HEK293 (cell line): ENCODE results near the gene PCBP3.

Experiments used
- CTCF ChIA-PET: fragments of 350-600 bp; formaldehyde crosslinking; extraction: SDS; loops from one replicate; lab custom pipeline; 2021; ENCODE audit warnings: antibody characterized with exemption; lab: Yijun Ruan, JAX
- POLR2A ChIA-PET: fragments of 300-600 bp; formaldehyde crosslinking; extraction: SDS; loops from one replicate; lab custom pipeline; 2020; ENCODE audit warnings: antibody characterized with exemption, inconsistent platforms; lab: Yijun Ruan, JAX
- H3K27ac ChIP-seq: fragments of 200-500 bp; sonication (Bioruptor generic); 2 replicates; pipeline ENCODE4 v1.5.1; 2014; ENCODE audit warnings: low read depth, low read length, control low read depth, inconsistent platforms; ENCODE audit errors: extremely low read depth
- H3K36me3 ChIP-seq, 2 experiments: fragments of 200-500 bp in 1 of 2; sonication (Bioruptor generic) in 1 of 2; 1 replicate in 1 of 2; 2 replicates in 1 of 2; pipeline ENCODE4 v1.5.1; 2014 to 2017; ENCODE audit warnings: inconsistent platforms in 2 of 2, low read length in 2 of 2; ENCODE audit not compliant: control insufficient read depth in 2 of 2, insufficient read depth in 1 of 2
- H3K4me1 ChIP-seq: fragments of 200-500 bp; sonication (Bioruptor generic); 2 replicates; pipeline ENCODE4 v1.5.1; 2014; ENCODE audit warnings: mild to moderate bottlenecking, low read length, inconsistent platforms; ENCODE audit not compliant: control insufficient read depth, insufficient read depth
- H3K4me3 ChIP-seq: 2 replicates; pipeline ENCODE4 v1.5.1; 2011; ENCODE audit warnings: low read depth, mild to moderate bottlenecking, control low read depth, low read length, moderate library complexity
- H3K9me3 ChIP-seq: fragments of 200-500 bp; sonication (Bioruptor generic); 2 replicates; pipeline ENCODE4 v1.5.1; 2014; ENCODE audit warnings: low read depth, low read length, inconsistent platforms; ENCODE audit not compliant: control insufficient read depth, insufficient read depth
- BCL11A ChIP-seq: fragments of 450-650 bp; formaldehyde crosslinking; IDR thresholded peaks from 2 replicates; pipeline ENCODE4 v1.5.1; 2016; ENCODE audit warnings: low read depth, missing biosample characterization, missing genetic modification characterization
- GLIS1 ChIP-seq: fragments of 450-650 bp; formaldehyde crosslinking; IDR thresholded peaks from 2 replicates; pipeline ENCODE4 v1.5.1; 2016; ENCODE audit warnings: missing biosample characterization, missing genetic modification characterization
- GLIS2 ChIP-seq: fragments of 450-650 bp; formaldehyde crosslinking; IDR thresholded peaks from 2 replicates; pipeline ENCODE4 v1.5.1; 2016; ENCODE audit warnings: missing biosample characterization, missing genetic modification characterization
- ZBTB1 ChIP-seq: fragments of 450-650 bp; formaldehyde crosslinking; IDR thresholded peaks from 2 replicates; pipeline ENCODE4 v1.5.1; 2016; ENCODE audit warnings: missing biosample characterization, missing genetic modification characterization
- ZBTB10 ChIP-seq: fragments of 450-650 bp; formaldehyde crosslinking; IDR thresholded peaks from 2 replicates; pipeline ENCODE4 v1.5.1; 2016; ENCODE audit warnings: missing biosample characterization, missing genetic modification characterization
- ZBTB49 ChIP-seq: fragments of 450-650 bp; formaldehyde crosslinking; IDR thresholded peaks from 2 replicates; pipeline ENCODE4 v1.5.1; 2016; ENCODE audit warnings: missing biosample characterization, missing genetic modification characterization, low read depth
- ZBTB7A ChIP-seq: fragments of 450-650 bp; formaldehyde crosslinking; IDR thresholded peaks from 2 replicates; pipeline ENCODE4 v1.5.1; 2016; ENCODE audit warnings: low read depth, missing biosample characterization, missing genetic modification characterization
- ZBTB8A ChIP-seq: fragments of 450-650 bp; formaldehyde crosslinking; IDR thresholded peaks from 2 replicates; pipeline ENCODE4 v1.5.1; 2016; ENCODE audit warnings: missing biosample characterization, missing genetic modification characterization
- ZNF10 ChIP-seq: fragments of 450-650 bp; formaldehyde crosslinking; IDR thresholded peaks from 2 replicates; pipeline ENCODE4 v1.5.1; 2017; ENCODE audit warnings: missing biosample characterization, missing genetic modification characterization
- ZNF132 ChIP-seq: fragments of 450-650 bp; formaldehyde crosslinking; IDR thresholded peaks from 2 replicates; pipeline ENCODE4 v1.5.1; 2017; ENCODE audit warnings: missing biosample characterization, missing genetic modification characterization, borderline replicate concordance
- ZNF169 ChIP-seq: fragments of 450-650 bp; formaldehyde crosslinking; IDR thresholded peaks from 2 replicates; pipeline ENCODE4 v1.5.1; 2016; ENCODE audit warnings: missing biosample characterization, missing genetic modification characterization
- ZNF274 ChIP-seq, 2 experiments: fragments of 200-500 bp in 1 of 2; fragments of 450-650 bp in 1 of 2; sonication (Bioruptor generic) in 1 of 2; formaldehyde crosslinking in 1 of 2; IDR thresholded peaks; 2 replicates each; pipeline versions ENCODE4 v1.5.1 to v1.6.1; 2014 to 2016; ENCODE audit warnings: borderline replicate concordance in 1 of 2, inconsistent platforms in 1 of 2, low read length in 1 of 2, missing biosample characterization in 1 of 2, missing genetic modification characterization in 1 of 2
- ZNF324 ChIP-seq: fragments of 450-650 bp; formaldehyde crosslinking; IDR thresholded peaks from 2 replicates; pipeline ENCODE4 v1.5.1; 2016; ENCODE audit warnings: missing biosample characterization, missing genetic modification characterization
- ZNF394 ChIP-seq: fragments of 450-650 bp; formaldehyde crosslinking; IDR thresholded peaks from 2 replicates; pipeline ENCODE4 v1.5.1; 2016; ENCODE audit warnings: missing biosample characterization, missing genetic modification characterization, mild to moderate bottlenecking, moderate library complexity, borderline replicate concordance
- ZNF423 ChIP-seq: fragments of 450-650 bp; formaldehyde crosslinking; IDR thresholded peaks from 2 replicates; pipeline ENCODE4 v1.5.1; 2016; ENCODE audit warnings: missing biosample characterization, missing genetic modification characterization
- ZNF473 ChIP-seq: fragments of 450-650 bp; formaldehyde crosslinking; IDR thresholded peaks from 2 replicates; pipeline ENCODE4 v1.5.1; 2017; ENCODE audit warnings: missing biosample characterization, missing genetic modification characterization
- ZNF624 ChIP-seq: fragments of 450-650 bp; formaldehyde crosslinking; IDR thresholded peaks from 2 replicates; pipeline ENCODE4 v1.5.1; 2017; ENCODE audit warnings: missing biosample characterization, missing genetic modification characterization
- ZNF626 ChIP-seq: fragments of 450-650 bp; sonication (Bioruptor Pico); formaldehyde crosslinking; IDR thresholded peaks from 2 replicates; pipeline ENCODE4 v1.5.1; 2018; ENCODE audit warnings: missing biosample characterization, missing genetic modification characterization, inconsistent platforms
- ZNF664 ChIP-seq: fragments of 450-650 bp; formaldehyde crosslinking; IDR thresholded peaks from 2 replicates; pipeline ENCODE4 v1.5.1; 2016; ENCODE audit warnings: missing biosample characterization, missing genetic modification characterization
- ZNF747 ChIP-seq: fragments of 450-650 bp; formaldehyde crosslinking; IDR thresholded peaks from 2 replicates; pipeline ENCODE4 v1.5.1; 2016; ENCODE audit warnings: missing biosample characterization, missing genetic modification characterization

The PCBP3 gene

GRCh38 chr21:45984584-45985095 lies 341.1 kb downstream of the PCBP3 start (continued):
- TF ChIP-seq ZNF324 (no peak), ZBTB1 (tag by site-specific recombination) (no peak), ZBTB49 (tag by site-specific recombination) (no peak), ZBTB8A (tag by site-specific recombination) (0 out of 2 replicates have a peak, but pooled peaks have one; percentile 7), ZNF132 (no peak), ZNF747 (tag by site-specific recombination) (no peak), ZNF423 (tag by site-specific recombination) (no peak), ZNF626 (tag by site-specific recombination) (no peak)
- TF ChIP-seq, all 188 proteins: peak for 13

GRCh38 chr21:45985471-45986315 lies 342.2 kb downstream of the PCBP3 start:
- H3K27ac ChIP-seq = no peak overlapping the region
- TF ChIP-seq ZNF473 (tag by site-specific recombination) = no peak
- peak; percentile 63; the same call in 1 of the 2 replicates for TF ChIP-seq GLIS2 (tag by site-specific recombination)
- no peak for TF ChIP-seq ZNF624 (tag by site-specific recombination)
- TF ChIP-seq BCL11A (tag by site-specific recombination) = 0 out of 2 replicates have a peak, but pooled peaks have one; percentile 29
- TF ChIP-seq, all 188 proteins: peak for 2
- peaks cover 10 to 48% of the 10 kb centered on the region in 2 experiments; a peak in 2 of 3 replicates for H3K36me3 ChIP-seq
- no peak overlapping the region for H3K4me3 ChIP-seq
- CTCF ChIA-PET = no interaction called here
- peaks cover 6% of the 10 kb centered on the region for H3K4me1 ChIP-seq
- POLR2A ChIA-PET = interaction anchor here (0.5 kb wide), 1 partner anchor 287 kb away, joined by 3 read pairs; no protein-coding TSS in a partner anchor
- no peaks in the 10 kb centered on the region for H3K9me3 ChIP-seq

- H3K4me1 ChIP-seq = peaks cover 2% of the 10 kb centered on the region; the same call in 1 of the 2 replicates
- no peaks in the 10 kb centered on the region for H3K9me3 ChIP-seq
- no peak overlapping the region for H3K4me3 ChIP-seq
- peak; percentile 22; the same call in 1 of the 2 replicates for TF ChIP-seq GLIS2 (tag by site-specific recombination)
- peak; percentile 48; the same call in 1 of the 2 replicates for TF ChIP-seq GLIS1 (tag by site-specific recombination)
- no peak for TF ChIP-seq ZNF664
- ChIA-PET POLR2A (interaction anchor here (0.5 kb wide), 1 partner anchor 287 kb away, joined by 3 read pairs; no protein-coding TSS in a partner anchor), CTCF (no interaction called here)
- H3K36me3 ChIP-seq = peaks cover 10 to 54% of the 10 kb centered on the region in 2 experiments; a peak in 2 of 3 replicates
- H3K27ac ChIP-seq = no peak overlapping the region
Observed at GRCh38 chr21:45986316-45987051, 343.0 kb downstream of the PCBP3 start.

- no peak overlapping the region for H3K4me3 ChIP-seq
- H3K27ac ChIP-seq = no peak overlapping the region
- POLR2A ChIA-PET = no interaction called here
- CTCF ChIA-PET = no interaction called here
- no peaks in the 10 kb centered on the region for H3K9me3 ChIP-seq
- H3K36me3 ChIP-seq = peaks cover 10 to 61% of the 10 kb centered on the region in 2 experiments; a peak in 2 of 3 replicates
- H3K4me1 ChIP-seq = peaks cover 2% of the 10 kb centered on the region; the same call in 1 of the 2 replicates
- no peak for TF ChIP-seq ZNF274 (IDR thresholded peaks at IDR 0.05; ENCODE audit: low read length)
- TF ChIP-seq ZNF274 (tag by site-specific recombination; IDR thresholded peaks at IDR 0.05; ENCODE audit: borderline replicate concordance) = no peak
- TF ChIP-seq ZNF747 (tag by site-specific recombination) = no peak
- TF ChIP-seq ZBTB10 (tag by site-specific recombination) = 0 out of 2 replicates have a peak, but pooled peaks have one; percentile 35
- TF ChIP-seq ZNF10 (tag by site-specific recombination) = no peak
- TF ChIP-seq ZBTB7A (tag by site-specific recombination) = 0 out of 2 replicates have a peak, but pooled peaks have one; percentile 30
- TF ChIP-seq ZNF423 (tag by site-specific recombination) = no peak
- no peak for TF ChIP-seq ZNF394 (tag by site-specific recombination)
- TF ChIP-seq ZNF169 = no peak
Observed at GRCh38 chr21:45987121-45987711, 343.7 kb downstream of the PCBP3 start.
